Activated T-cell treated with anti-CD3 and anti-CD28 coated beads for 24 hours (primary cell): ENCODE measurements around the gene MIGA1.

ENCODE experiments used
- DNase-seq: peaks from one replicate; pipeline ENCODE4 v3.0.0-alpha.2; 2020; ENCODE audit warnings: low read depth

MIGA1 gene

DNA sequence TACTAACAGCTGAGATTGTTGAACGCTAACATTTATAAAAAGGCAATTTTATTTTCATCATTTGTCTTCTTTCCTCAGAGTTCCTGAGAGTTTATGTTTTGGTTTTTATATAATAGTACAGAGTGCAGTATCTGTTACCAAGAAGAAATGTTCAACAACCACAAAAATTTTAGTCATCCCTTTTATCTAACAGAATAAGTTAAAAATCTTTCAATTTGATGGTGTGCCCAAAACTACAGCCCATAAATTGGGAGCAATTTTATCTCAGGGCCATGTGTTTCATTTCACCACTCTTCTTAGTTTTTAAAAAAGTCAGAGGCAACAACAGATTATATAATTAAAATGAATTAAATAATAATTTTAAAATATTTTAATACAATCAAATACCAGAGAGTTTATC is 146.1 kb downstream of the MIGA1 start:
- DNase-seq, result no peak

DNA sequence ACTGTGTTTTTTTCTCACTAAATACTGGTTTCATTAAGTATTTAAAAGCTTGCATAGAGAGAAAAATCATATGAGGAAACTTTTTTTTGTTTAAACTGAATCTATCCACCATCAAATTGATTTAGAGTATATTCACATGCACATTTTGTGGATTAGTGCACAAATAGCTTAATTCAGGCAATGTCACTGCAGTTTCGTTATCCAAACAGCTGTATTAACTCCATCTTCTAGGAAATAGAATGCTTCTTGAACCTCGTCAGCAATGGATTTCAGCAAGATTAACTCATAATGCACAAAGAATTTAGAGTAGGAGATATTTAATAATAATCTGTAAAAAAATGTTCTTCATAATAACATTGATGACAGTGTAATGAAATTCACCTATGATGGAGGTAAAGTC is 146.5 kb downstream of the MIGA1 start:
- DNase-seq, result no peak

DNA sequence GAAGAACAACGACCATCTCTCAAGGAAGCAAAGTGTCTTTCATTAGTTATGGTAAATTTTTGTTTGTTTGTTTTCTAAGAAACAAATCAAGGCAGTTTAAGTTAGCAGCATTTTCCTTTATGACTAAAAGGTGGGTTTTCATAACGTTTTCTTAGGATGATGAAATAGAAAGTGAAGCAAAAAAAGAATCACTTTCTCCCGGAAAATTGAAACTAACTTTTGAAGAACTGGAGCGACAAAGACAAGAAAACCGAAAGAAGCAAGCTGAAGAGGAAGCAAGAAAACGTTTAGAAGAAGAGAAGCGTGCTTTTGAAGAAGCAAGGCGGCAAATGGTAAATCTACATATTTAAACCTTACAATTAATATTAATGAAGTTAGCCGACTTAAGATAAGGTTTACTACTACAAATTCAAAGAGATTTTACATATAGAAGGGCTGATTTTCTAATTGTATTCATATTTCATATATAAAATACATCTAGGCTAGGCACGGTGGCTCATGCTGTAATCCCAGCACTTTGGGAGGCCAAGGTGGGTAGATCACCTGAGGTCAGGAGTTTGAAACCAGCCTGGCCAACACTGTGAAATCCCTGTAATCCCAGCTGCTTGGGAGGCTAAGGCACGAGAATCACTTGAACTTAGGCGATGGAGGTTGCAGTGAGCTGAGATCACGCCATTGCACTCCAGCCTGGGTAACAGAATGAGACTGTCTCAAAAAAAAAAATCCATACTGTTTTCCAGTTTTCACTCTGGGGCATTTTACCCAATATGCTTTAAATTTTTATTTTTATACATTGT is 147.3 kb downstream of the MIGA1 start:
- no peak for DNase-seq

DNA sequence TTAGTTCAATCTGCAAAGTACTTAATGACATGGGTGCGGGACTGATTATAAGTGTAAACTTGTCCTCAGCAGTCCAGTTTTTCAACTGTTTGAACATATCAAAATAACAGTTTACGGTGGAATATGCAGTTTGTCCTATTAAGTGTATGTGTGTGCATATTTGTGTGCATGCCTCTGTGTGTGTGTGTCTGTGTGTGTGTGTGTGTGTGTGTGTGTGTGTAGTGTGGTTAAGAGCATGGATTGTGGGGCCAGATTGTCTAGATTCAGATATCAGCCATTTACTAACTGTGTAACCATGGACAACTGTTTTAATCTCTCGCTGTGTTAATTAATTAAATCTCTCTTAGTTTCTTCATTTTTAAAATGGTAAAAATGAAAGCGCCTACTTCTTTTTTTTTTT is 148.0 kb downstream of the MIGA1 start:
- DNase-seq, result no peak
